C4-2B (cell line): ENCODE measurements around the gene ST6GALNAC6.

Source experiments
- CTCF ChIP-seq: fragments of 450-650 bp; conservative IDR thresholded peaks from 2 replicates; pipeline ENCODE4 v1.5.1; 2017; ENCODE audit warnings: mild to moderate bottlenecking
- ZFX ChIP-seq: fragments of 450-650 bp; IDR thresholded peaks from 2 replicates; pipeline ENCODE4 v1.6.1; 2017

GRCh38 chr9:127862075-127863011 lies 37.1 kb downstream of the ST6GALNAC6 start:
- TF ChIP-seq CTCF: no peak
- no peak for TF ChIP-seq ZFX
